Upper lobe of left lung (tissue), 6 donors: ENCODE measurements around the gene NLGN1. TPM values are rescaled to one million over a fixed set of nuclear protein-coding genes. Genes with fewer than 3 reads are reported as not detected.

Experiments used
- ATAC-seq, 2 donors: fragments of 200-7000 bp; cut with Tn5 transposase; one replicate each; pipeline ENCODE4 v1.9.1; 2022; ENCODE audit warnings: mild to moderate bottlenecking in 2 of 2, moderate library complexity in 2 of 2; ENCODE audit not compliant: low FRiP score in 2 of 2
- DNase-seq, 2 donors: peaks; one replicate each; pipeline ENCODE4 v3.0.0-alpha.2; 2019 to 2020
- H3K27ac ChIP-seq, 4 donors: fragments of 200-600 bp; sonication (generic); one replicate each; pipeline ENCODE4 v1.5.1; 2016 to 2019
- H3K27me3 ChIP-seq, 4 donors: fragments of 200-600 bp; sonication (generic); one replicate each; pipeline ENCODE4 v1.5.1; 2017 to 2019
- H3K36me3 ChIP-seq, 4 donors: fragments of 200-600 bp; sonication (generic); one replicate each; pipeline ENCODE4 v1.5.1; 2016 to 2019
- H3K4me1 ChIP-seq, 4 donors: fragments of 200-600 bp; sonication (generic); one replicate each; pipeline ENCODE4 v1.5.1; 2018 to 2019
- H3K4me3 ChIP-seq, 4 donors: fragments of 200-600 bp; sonication (generic); one replicate each; pipeline ENCODE4 v1.5.1; 2017 to 2019; ENCODE audit warnings: mild to moderate bottlenecking in 2 of 4, moderate library complexity in 1 of 4
- H3K9me3 ChIP-seq, 4 donors: fragments of 200-600 bp; sonication (generic); one replicate each; pipeline ENCODE4 v1.5.1; 2018 to 2019
- CTCF ChIP-seq, 6 experiments: fragments of 450-650 bp in 4 of 6; fragments of 200-600 bp in 2 of 6; sonication (generic) in 2 of 6; IDR thresholded peaks; one replicate each; pipeline ENCODE4 v1.5.1; 2016 to 2019; ENCODE audit warnings: antibody characterized with exemption in 6 of 6
- EP300 ChIP-seq, 4 donors: sonication (generic); formaldehyde crosslinking; IDR thresholded peaks; one replicate each; pipeline ENCODE4 v1.5.1; 2017; ENCODE audit warnings: antibody characterized with exemption in 4 of 4, control low read depth in 2 of 4
- POLR2A ChIP-seq, 4 donors: fragments of 450-650 bp; IDR thresholded peaks; one replicate each; pipeline ENCODE4 v1.5.1; 2016 to 2017; ENCODE audit warnings: antibody characterized with exemption in 4 of 4, mild to moderate bottlenecking in 2 of 4
- POLR2AphosphoS5 ChIP-seq, 2 donors: sonication (generic); formaldehyde crosslinking; IDR thresholded peaks; one replicate each; pipeline ENCODE4 v1.5.1; 2017; ENCODE audit warnings: antibody characterized with exemption in 2 of 2
- WGBS, 2 donors: methylation state at CpG; one replicate each; pipeline ENCODE4 v1.1.5; 2017 to 2018; 5-methylcytosine and 5-hydroxymethylcytosine counted together
- total RNA-seq, 6 donors: library from RNA; depleted of rRNA in 4 of 6; stranded (reverse); fragments of >200 nt in 4 of 6; gene quantifications; one replicate each; pipeline versions ENCODE4 v1.1.0 to v1.2.1, GENCODE V29; 2016 to 2021
- donor health status: DM: no; HTN: no; CAD: no; lungs with moderate emphysema.
- donor health status: DM: no; HTN: yes; CAD: no; lungs with severe emphysema.

NLGN1 gene
- total RNA-seq, 6 donors from 2014 or later = under 0.01 to 3.5 (median 1.9) TPM

DNA sequence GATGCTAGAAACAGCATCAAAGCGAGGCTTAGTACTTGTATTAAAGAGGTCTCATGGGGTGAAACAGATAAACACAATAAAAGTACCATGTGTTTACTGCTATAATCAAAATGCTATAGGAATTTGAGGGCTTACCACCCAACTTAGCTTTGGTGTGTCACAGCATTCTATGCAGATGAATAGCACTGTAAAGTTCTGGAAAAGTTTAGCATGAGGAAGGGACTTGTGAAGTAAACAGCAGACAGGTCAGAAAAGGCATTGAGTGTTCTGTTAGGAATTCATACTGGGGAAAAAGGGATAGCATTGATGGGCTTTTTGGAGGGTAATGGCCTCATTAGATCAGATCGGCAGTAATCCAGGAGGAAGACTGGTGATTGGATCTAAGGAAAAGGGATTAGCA, 505.3 kb downstream of the NLGN1 start:
- DNase-seq = no peak
- Histone ChIP-seq H3K27ac (no peak overlapping the region), H3K9me3 (no peaks in the 10 kb centered on the region), H3K36me3 (no peaks in the 10 kb centered on the region), H3K27me3 (no peaks in the 10 kb centered on the region), H3K4me1 (no peaks in the 10 kb centered on the region), H3K4me3 (no peak overlapping the region)
- 92 to 95% methylated on average over 2 of the region's 2 CpGs for WGBS, 2 donors
- TF ChIP-seq CTCF (IDR thresholded peaks at IDR 0.05) = no peak
- no peak for TF ChIP-seq EP300 (IDR thresholded peaks at IDR 0.05)
- TF ChIP-seq POLR2A (IDR thresholded peaks at IDR 0.05) = no peak
- no peak for TF ChIP-seq POLR2AphosphoS5 (IDR thresholded peaks at IDR 0.05)
- no peak for ATAC-seq

GRCh38 chr3:173905381-173905780, 507.8 kb downstream of the NLGN1 start:
- TF ChIP-seq POLR2A (IDR thresholded peaks at IDR 0.05) (no peak), EP300 (IDR thresholded peaks at IDR 0.05) (no peak), POLR2AphosphoS5 (IDR thresholded peaks at IDR 0.05) (no peak), CTCF (IDR thresholded peaks at IDR 0.05) (no peak)
- 63 to 78% methylated on average over 1 of the region's 1 CpG for WGBS, 2 donors
- H3K27ac ChIP-seq = no peak overlapping the region
- H3K27me3 ChIP-seq = no peaks in the 10 kb centered on the region
- no peaks in the 10 kb centered on the region for H3K9me3 ChIP-seq
- no peaks in the 10 kb centered on the region for H3K4me1 ChIP-seq
- no peaks in the 10 kb centered on the region for H3K36me3 ChIP-seq
- H3K4me3 ChIP-seq = no peak overlapping the region
- DNase-seq = no peak
- ATAC-seq = no peak

- Histone ChIP-seq H3K4me3 (no peak overlapping the region), H3K27ac (no peak overlapping the region), H3K27me3 (no peaks in the 10 kb centered on the region), H3K9me3 (no peaks in the 10 kb centered on the region), H3K36me3 (no peaks in the 10 kb centered on the region), H3K4me1 (no peaks in the 10 kb centered on the region)
- WGBS, 2 donors = 40 to 44% methylated on average over 3 of the region's 3 CpGs
- ATAC-seq (no peak), DNase-seq (no peak)
- TF ChIP-seq EP300 (IDR thresholded peaks at IDR 0.05) (no peak), CTCF (IDR thresholded peaks at IDR 0.05) (no peak), POLR2A (IDR thresholded peaks at IDR 0.05) (no peak), POLR2AphosphoS5 (IDR thresholded peaks at IDR 0.05) (no peak)
Measured at GRCh38 chr3:173911446-173911845, 513.9 kb downstream of the NLGN1 start.

GRCh38 chr3:173912126-173912525, 514.6 kb downstream of the NLGN1 start:
- no peaks in the 10 kb centered on the region for H3K4me1 ChIP-seq
- no peak for TF ChIP-seq POLR2AphosphoS5 (IDR thresholded peaks at IDR 0.05)
- TF ChIP-seq POLR2A (IDR thresholded peaks at IDR 0.05) = no peak
- no peak for TF ChIP-seq EP300 (IDR thresholded peaks at IDR 0.05)
- no peak for TF ChIP-seq CTCF (IDR thresholded peaks at IDR 0.05)
- H3K36me3 ChIP-seq = no peaks in the 10 kb centered on the region
- 71 to 78% methylated on average over 4 of the region's 4 CpGs for WGBS, 2 donors
- H3K9me3 ChIP-seq = no peaks in the 10 kb centered on the region
- H3K27ac ChIP-seq = no peak overlapping the region
- no peaks in the 10 kb centered on the region for H3K27me3 ChIP-seq
- no peak for DNase-seq
- no peak for ATAC-seq
- H3K4me3 ChIP-seq = no peak overlapping the region

DNA sequence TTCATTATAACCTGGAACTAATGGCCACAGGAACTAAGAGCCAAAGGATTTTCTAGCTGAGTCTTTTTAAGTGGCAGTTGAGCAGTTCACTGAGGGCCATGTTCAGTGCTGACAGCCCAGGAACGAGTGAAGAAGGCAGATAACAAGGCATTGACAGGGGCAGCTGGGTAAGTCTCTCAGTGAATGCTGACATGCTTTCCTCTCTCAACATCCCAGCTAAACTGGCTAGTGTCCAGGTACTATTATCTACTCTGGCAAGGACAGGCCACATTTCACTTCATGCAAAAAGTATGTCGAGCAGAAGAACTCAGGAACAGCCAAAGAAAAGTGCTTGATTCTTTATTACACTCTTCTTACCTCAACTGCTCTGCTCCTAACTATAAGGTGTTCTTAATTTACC, 515.9 kb downstream of the NLGN1 start:
- TF ChIP-seq CTCF (IDR thresholded peaks at IDR 0.05) (no peak), POLR2AphosphoS5 (IDR thresholded peaks at IDR 0.05) (no peak), POLR2A (IDR thresholded peaks at IDR 0.05) (no peak), EP300 (IDR thresholded peaks at IDR 0.05) (no peak)
- Histone ChIP-seq H3K27ac (no peak overlapping the region), H3K27me3 (no peaks in the 10 kb centered on the region), H3K4me3 (no peak overlapping the region), H3K9me3 (no peaks in the 10 kb centered on the region), H3K4me1 (no peaks in the 10 kb centered on the region), H3K36me3 (no peaks in the 10 kb centered on the region)
- ATAC-seq (no peak), DNase-seq (no peak)
- 8 to 18% methylated on average over 2 of the region's 2 CpGs for WGBS, 2 donors
